Measurements from ENCODE around the gene PTPN13.

PTPN13 gene

GRCh38 chr4:86587381-86588140, 6.6 kb upstream of the PTPN13 start:
- no peak for DNase-seq (ENCODE audit: low read depth, low spot score)
- peak overlapping the region; percentile 86 for H3K27ac ChIP-seq

GRCh38 chr4:86592553-86593249, 1.4 kb upstream of the PTPN13 start:
- DNase-seq (ENCODE audit: low read depth, low spot score), result no peak
- peak overlapping the region; percentile 75 for H3K27ac ChIP-seq

- peak overlapping the region; percentile 75 for H3K27ac ChIP-seq
- DNase-seq (ENCODE audit: low read depth, low spot score), result no peak
These were observed 677 bp downstream of the PTPN13 start for GRCh38 chr4:86594559-86595425.

- peak overlapping the region; percentile 75 for H3K27ac ChIP-seq
- DNase-seq (ENCODE audit: low read depth, low spot score), result no peak
These were observed 1.3 kb downstream of the PTPN13 start for GRCh38 chr4:86595426-86595805.

- no peak for DNase-seq (ENCODE audit: low read depth, low spot score)
- peak overlapping the region; percentile 75 for H3K27ac ChIP-seq
These were observed 2.7 kb downstream of the PTPN13 start for GRCh38 chr4:86596807-86597206.

- no peak overlapping the region for H3K27ac ChIP-seq
- no peak for DNase-seq (ENCODE audit: low read depth, low spot score)
These were observed 6.0 kb downstream of the PTPN13 start for GRCh38 chr4:86600007-86600653.

GRCh38 chr4:86603311-86603885, 9.3 kb downstream of the PTPN13 start:
- no peak for DNase-seq (ENCODE audit: low read depth, low spot score)

GRCh38 chr4:86606809-86607208, 12.7 kb downstream of the PTPN13 start:
- no peak for DNase-seq (ENCODE audit: low read depth, low spot score)
- H3K27ac ChIP-seq, result no peak overlapping the region

More at GRCh38 chr4:86603311-86603885, 9.3 kb downstream of the PTPN13 start:
- no peak overlapping the region for H3K27ac ChIP-seq

- no peak for DNase-seq (ENCODE audit: low read depth, low spot score)
- H3K27ac ChIP-seq, result no peak overlapping the region
These were observed 14.8 kb downstream of the PTPN13 start for GRCh38 chr4:86608757-86609375.

GRCh38 chr4:86611757-86612156, 17.6 kb downstream of the PTPN13 start:
- no peak for DNase-seq (ENCODE audit: low read depth, low spot score)
- H3K27ac ChIP-seq, result no peak overlapping the region

GRCh38 chr4:86613734-86614133, 19.6 kb downstream of the PTPN13 start:
- no peak for DNase-seq (ENCODE audit: low read depth, low spot score)
- no peak overlapping the region for H3K27ac ChIP-seq

- H3K27ac ChIP-seq, result no peak overlapping the region
- DNase-seq (ENCODE audit: low read depth, low spot score), result no peak
These were observed 20.8 kb downstream of the PTPN13 start for GRCh38 chr4:86614865-86615264.

- no peak overlapping the region for H3K27ac ChIP-seq
- no peak for DNase-seq (ENCODE audit: low read depth, low spot score)
These were observed 21.4 kb downstream of the PTPN13 start for GRCh38 chr4:86615501-86615900.

GRCh38 chr4:86619656-86620055, 25.5 kb downstream of the PTPN13 start:
- no peak for DNase-seq (ENCODE audit: low read depth, low spot score)
- no peak overlapping the region for H3K27ac ChIP-seq

GRCh38 chr4:86621435-86621834, 27.3 kb downstream of the PTPN13 start:
- no peak for DNase-seq (ENCODE audit: low read depth, low spot score)
- H3K27ac ChIP-seq, result no peak overlapping the region

GRCh38 chr4:86626066-86626465, 32.0 kb downstream of the PTPN13 start:
- DNase-seq (ENCODE audit: low read depth, low spot score), result no peak
- H3K27ac ChIP-seq, result no peak overlapping the region

GRCh38 chr4:86627462-86628135, 33.5 kb downstream of the PTPN13 start:
- H3K27ac ChIP-seq, result no peak overlapping the region
- no peak for DNase-seq (ENCODE audit: low read depth, low spot score)

GRCh38 chr4:86630629-86631028, 36.5 kb downstream of the PTPN13 start:
- DNase-seq (ENCODE audit: low read depth, low spot score), result no peak
- no peak overlapping the region for H3K27ac ChIP-seq

- H3K27ac ChIP-seq, result no peak overlapping the region
- no peak for DNase-seq (ENCODE audit: low read depth, low spot score)
These were observed 37.1 kb downstream of the PTPN13 start for GRCh38 chr4:86631166-86631565.
